IMR-90 (cell line): Measurements from ENCODE around the gene DLG5. TPM values are rescaled to one million over a fixed set of nuclear protein-coding genes. Genes with fewer than 3 reads are reported as not detected.

ENCODE experiments used
- ATAC-seq: fragments of 200-7000 bp; cut with Tn5 transposase; 2 replicates; pipeline ENCODE4 v1.9.1; 2020; ENCODE audit warnings: low read depth, mild to moderate bottlenecking, moderate library complexity
- BruUV-seq: library from RNA; stranded (reverse); fragments of 400-500 nt; replicated peaks from 2 replicates; lab custom pipeline; 2021; lab: Mats Ljungman, UMichigan
- CTCF ChIA-PET: fragments of 300-600 bp; formaldehyde crosslinking; extraction: SDS; loops from one replicate; lab custom pipeline; 2021; ENCODE audit warnings: antibody characterized with exemption; lab: Yijun Ruan, JAX
- POLR2A ChIA-PET: fragments of 300-600 bp; sonication (Branson Sonifier 250); formaldehyde crosslinking; loops from one replicate; lab custom pipeline; 2022; ENCODE audit warnings: antibody characterized with exemption; ENCODE audit not compliant: unreplicated experiment; lab: Charles Lee
- DNase-seq: peaks from one replicate; pipeline ENCODE4 v3.0.0; 2013
- H2AFZ ChIP-seq: replicated peaks from 2 replicates; pipeline ENCODE3; 2013; ENCODE audit warnings: low read length, mild to moderate bottlenecking; ENCODE audit not compliant: poor library complexity
- H2AK5ac ChIP-seq: 2 replicates; pipeline ENCODE4 v1.6.1; 2013; ENCODE audit warnings: low read depth, low read length, inconsistent platforms
- H2AK9ac ChIP-seq: replicated peaks from 2 replicates; pipeline ENCODE3; 2013; ENCODE audit warnings: mild to moderate bottlenecking, low read depth, low read length, moderate library complexity; ENCODE audit not compliant: poor library complexity
- H2BK120ac ChIP-seq: 2 replicates; pipeline ENCODE4 v1.6.1; 2013; ENCODE audit warnings: low read depth, low read length, inconsistent platforms
- H2BK15ac ChIP-seq: 3 replicates; pipeline ENCODE4 v1.6.1; 2013; ENCODE audit warnings: low read depth, low read length, inconsistent platforms
- H2BK20ac ChIP-seq: 2 replicates; pipeline ENCODE4 v1.6.1; 2013; ENCODE audit warnings: low read depth, mild to moderate bottlenecking, inconsistent platforms, low read length, moderate library complexity
- H2BK5ac ChIP-seq: 2 replicates; pipeline ENCODE4 v1.6.1; 2013; ENCODE audit warnings: mild to moderate bottlenecking, low read depth, low read length, inconsistent platforms; ENCODE audit not compliant: poor library complexity, severe bottlenecking
- H3K14ac ChIP-seq: replicated peaks from 2 replicates; pipeline ENCODE4 v1.6.1; 2013; ENCODE audit warnings: low read depth, low read length, inconsistent platforms
- H3K18ac ChIP-seq: 2 replicates; pipeline ENCODE4 v1.6.1; 2013; ENCODE audit warnings: low read depth, low read length, control low read depth
- H3K23ac ChIP-seq: 2 replicates; pipeline ENCODE4 v1.6.1; 2013; ENCODE audit warnings: low read depth, low read length, inconsistent platforms
- H3K27ac ChIP-seq: 2 replicates; pipeline ENCODE4 v1.5.1; 2013; ENCODE audit warnings: mild to moderate bottlenecking, control low read depth, low read length; ENCODE audit not compliant: insufficient read depth
- H3K27me3 ChIP-seq: 2 replicates; pipeline ENCODE4 v1.6.1; 2013; ENCODE audit warnings: low read length; ENCODE audit not compliant: control insufficient read depth, insufficient read depth
- H3K36me3 ChIP-seq: 2 replicates; pipeline ENCODE4 v1.6.1; 2013; ENCODE audit warnings: low read length, mixed read lengths; ENCODE audit not compliant: control insufficient read depth, insufficient read depth
- H3K4ac ChIP-seq: 2 replicates; pipeline ENCODE4 v1.6.1; 2013; ENCODE audit warnings: low read depth, low read length, inconsistent platforms
- H3K4me1 ChIP-seq: 2 replicates; pipeline ENCODE4 v1.6.1; 2013; ENCODE audit warnings: low read length, mixed read lengths; ENCODE audit not compliant: control insufficient read depth, insufficient read depth
- H3K4me2 ChIP-seq: 2 replicates; pipeline ENCODE4 v1.6.1; 2013; ENCODE audit warnings: low read depth, mild to moderate bottlenecking, control low read depth, low read length, moderate library complexity
- H3K4me3 ChIP-seq: 2 replicates; pipeline ENCODE4 v1.5.1; 2013; ENCODE audit warnings: low read depth, mild to moderate bottlenecking, control low read depth, low read length, moderate library complexity; ENCODE audit not compliant: insufficient read depth
- H3K56ac ChIP-seq: 2 replicates; pipeline ENCODE4 v1.6.1; 2013; ENCODE audit warnings: low read length, inconsistent platforms; ENCODE audit not compliant: insufficient read depth; ENCODE audit errors: extremely low read depth
- H3K79me1 ChIP-seq, 2 experiments: 2 replicates each; pipeline ENCODE4 v1.6.1; 2013; ENCODE audit warnings: low read length in 2 of 2, inconsistent platforms in 1 of 2, low read depth in 1 of 2
- H3K9ac ChIP-seq: 2 replicates; pipeline ENCODE4 v1.6.1; 2013; ENCODE audit warnings: low read depth, low read length, control low read depth
- H3K9me1 ChIP-seq: 2 replicates; pipeline ENCODE4 v1.6.1; 2013; ENCODE audit warnings: low read length, inconsistent platforms; ENCODE audit not compliant: insufficient read depth
- H3K9me3 ChIP-seq: 2 replicates; pipeline ENCODE4 v1.6.1; 2013; ENCODE audit warnings: low read length; ENCODE audit not compliant: control insufficient read depth, insufficient read depth
- H4K20me1 ChIP-seq: 2 replicates; pipeline ENCODE4 v1.6.1; 2013; ENCODE audit warnings: low read length, inconsistent platforms; ENCODE audit not compliant: insufficient read depth
- H4K5ac ChIP-seq: 2 replicates; pipeline ENCODE4 v1.6.1; 2013; ENCODE audit warnings: mild to moderate bottlenecking, low read depth, low read length, control low read depth
- H4K8ac ChIP-seq, 2 experiments: 2 replicates each; pipeline ENCODE4 v1.6.1; 2013; ENCODE audit warnings: low read depth in 2 of 2, low read length in 2 of 2, control low read depth in 1 of 2, inconsistent platforms in 1 of 2
- H4K91ac ChIP-seq: 2 replicates; pipeline ENCODE4 v1.6.1; 2013; ENCODE audit warnings: low read depth, low read length, inconsistent platforms; ENCODE audit not compliant: insufficient read depth
- MAZ ChIP-seq: IDR thresholded peaks from 2 replicates; pipeline ENCODE4 v1.6.1; 2012; ENCODE audit warnings: low read depth, mild to moderate bottlenecking, low read length, improper control_type of control experiment, moderate library complexity, borderline replicate concordance
- NFE2L2 ChIP-seq: fragments of 150-350 bp; IDR thresholded peaks from 2 replicates; pipeline ENCODE4 v1.6.1; 2016; ENCODE audit warnings: low read depth, mild to moderate bottlenecking, low read length
- WGBS, 2 experiments: methylation state at CpG; one replicate each; pipeline versions ENCODE4 v1.1.5 to v1.1.7; 2013; ENCODE audit warnings: missing lambda C conversion rate in 2 of 2; ENCODE audit not compliant: insufficient read length in 1 of 2; ENCODE audit errors: extremely low coverage in 2 of 2; 5-methylcytosine and 5-hydroxymethylcytosine counted together
- dilution Hi-C: fragments of 300-500 bp; cut with HindIII; formaldehyde crosslinking; loops from one replicate; pipeline ENCODE4 v1.14.3; 2018; ENCODE audit warnings: low sequenced_read_pairs; ENCODE audit not compliant: unreplicated experiment
- in situ Hi-C: fragments of 300-500 bp; cut with MboI; formaldehyde crosslinking; loops from 3 replicates; pipeline ENCODE4 v1.14.3; 2019; ENCODE audit warnings: low sequenced_read_pairs, inconsistent platforms, mixed read lengths
- intact Hi-C: fragments of 100-400 bp; cut with micrococcal nuclease; formaldehyde crosslinking; loops from 2 replicates; pipeline ENCODE4 v1.10.0; 2022
- polyA plus RNA-seq, 3 experiments: library from polyadenylated mRNA; depleted of rRNA; stranded (reverse); fragments of >200 nt; gene quantifications; 2 replicates each; pipeline ENCODE4 v1.2.3, GENCODE V29; 2012; ENCODE audit warnings: low replicate concordance in 1 of 3
- total RNA-seq: library from RNA; depleted of rRNA; stranded (reverse); fragments of >200 nt; gene quantifications from 2 replicates; pipeline ENCODE4 v1.2.3, GENCODE V29; 2012

Gene DLG5
- total and polyA plus RNA-seq, 2 of the 4 experiments (the other 2 are of a cell fraction): 12.7 to 28.7 TPM

GRCh38 chr10:77905086-77905748 lies 21.3 kb downstream of the DLG5 start (continued):
- no peak for TF ChIP-seq NFE2L2

- Histone ChIP-seq H3K27ac (no peak overlapping the region), H3K14ac (no peak overlapping the region), H3K9me3 (no peaks in the 10 kb centered on the region), H3K4me3 (no peak overlapping the region), H2BK20ac (no peak overlapping the region), H2AK5ac (no peak overlapping the region), H2BK5ac (no peak overlapping the region), H4K20me1 (peaks cover 75% of the 10 kb centered on the region), H3K9me1 (peaks cover 51% of the 10 kb centered on the region), H3K79me1 (peaks cover 54 to 79% of the 10 kb centered on the region in 2 experiments), H3K56ac (no peak overlapping the region), H2BK15ac (no peak overlapping the region), H4K8ac (no peak overlapping the region), H3K4ac (no peak overlapping the region), H2AFZ (no peak overlapping the region), H3K9ac (no peak overlapping the region), H3K18ac (no peak overlapping the region), H3K4me2 (no peak overlapping the region), H2AK9ac (no peak overlapping the region), H4K5ac (no peak overlapping the region), H4K91ac (no peak overlapping the region), H3K4me1 (peaks cover 12% of the 10 kb centered on the region), H3K27me3 (no peaks in the 10 kb centered on the region), H2BK120ac (no peak overlapping the region), H3K23ac (no peak overlapping the region), H3K36me3 (no peaks in the 10 kb centered on the region; the same call in 1 of the 2 replicates)
- intact Hi-C loops (no loop called here), dilution Hi-C loops (no loop called here), in situ Hi-C loops (no loop called here)
- ATAC-seq (no peak), DNase-seq (no peak)
- ChIA-PET POLR2A (interaction anchor here (0.6 kb wide), 1 partner anchor 10 kb away, joined by 3 read pairs; no protein-coding TSS in a partner anchor), CTCF (interaction anchor here (0.7 kb wide), 1 partner anchor 344 kb away, joined by 4 read pairs; no protein-coding TSS in a partner anchor)
- BruUV-seq: no TSS peak
- WGBS, 2 experiments: no CpG with 5 or more reads among the region's 8 CpGs
- TF ChIP-seq MAZ: no peak
Measured at GRCh38 chr10:77904100-77904840, 22.3 kb downstream of the DLG5 start.
